ENCODE measurements around the gene ITCH.

The ITCH gene

DNA sequence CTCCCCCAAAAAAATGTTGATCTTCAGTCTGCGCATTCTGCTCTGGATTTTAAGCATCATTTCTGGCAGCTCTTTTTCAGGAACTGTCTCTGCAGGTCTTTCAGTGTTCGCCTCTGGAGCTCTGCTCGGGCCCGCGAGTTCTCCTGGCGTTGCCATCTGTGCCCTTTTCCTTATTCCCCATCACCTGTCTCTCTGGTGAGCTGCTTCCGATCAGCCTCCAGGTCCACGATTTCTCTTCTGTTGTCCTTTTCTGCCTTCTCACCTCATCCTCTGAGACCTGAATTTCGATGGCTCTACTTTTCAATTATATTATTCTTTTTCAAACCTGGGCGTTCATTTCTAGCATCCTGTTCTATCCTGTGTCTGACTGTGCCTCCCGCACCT lies 194.9 kb downstream of the ITCH start:
- no peak overlapping the region for H2BK120ac ChIP-seq (ENCODE audit: low read depth, low read length)
- H2BK15ac ChIP-seq (ENCODE audit: low read length), result no peak overlapping the region
- peaks cover 0 to 2% of the 10 kb centered on the region in 2 donors for H3K9me3 ChIP-seq (replicated peaks in 1 of 2; ENCODE audit: control insufficient read depth in 2 of 2, insufficient read depth in 1 of 2, low read depth in 1 of 2, low read length in 2 of 2)
- no peak overlapping the region for H2AK5ac ChIP-seq (ENCODE audit: low read depth, low read length)
- H2BK5ac ChIP-seq (ENCODE audit: low read length), result no peak overlapping the region
- H3K4me1 ChIP-seq (ENCODE audit: control insufficient read depth in 2 of 2, insufficient read depth in 1 of 2, low read depth in 1 of 2, low read length in 2 of 2), result peaks cover 0 to 2% of the 10 kb centered on the region in 2 donors
- no peak overlapping the region for H4K8ac ChIP-seq (ENCODE audit: low read depth, low read length)
- no peak overlapping the region for H2AFZ ChIP-seq (ENCODE audit: low read length)
- H3K4ac ChIP-seq (ENCODE audit: low read length), result no peak overlapping the region
- H3K79me1 ChIP-seq (ENCODE audit: low read depth, low read length), result peaks cover 2% of the 10 kb centered on the region
- no peak overlapping the region for H3K18ac ChIP-seq (ENCODE audit: low read length)
- WGBS, 2 donors (ENCODE audit: extremely low coverage in 2 of 2, insufficient read length in 2 of 2, insufficient replicate concordance in 1 of 2), result no CpG with 5 or more reads among the region's 11 CpGs
- peaks cover 1 to 30% of the 10 kb centered on the region in 2 donors for H3K36me3 ChIP-seq (replicated peaks in 1 of 2; ENCODE audit: control insufficient read depth in 2 of 2, insufficient read depth in 2 of 2, low read length in 2 of 2)
- H3K14ac ChIP-seq (ENCODE audit: low read length), result no peak overlapping the region
- H3K4me3 ChIP-seq (ENCODE audit: low read length in 2 of 2), result peak overlapping the region in 1 of 2 donors; percentile 82
- H3K27me3 ChIP-seq (ENCODE audit: control insufficient read depth in 3 of 3, insufficient read depth in 3 of 3, low read depth in 1 of 3, low read length in 3 of 3), result no peaks in the 10 kb centered on the region
- H4K91ac ChIP-seq (ENCODE audit: low read depth, low read length, poor library complexity), result no peak overlapping the region
- DNase-seq (ENCODE audit: low spot score), result no peak
- H3K23ac ChIP-seq (ENCODE audit: low read depth, low read length, poor library complexity), result no peak overlapping the region
- no peak overlapping the region for H2BK12ac ChIP-seq (ENCODE audit: low read length)
- no peak overlapping the region for H3K9ac ChIP-seq (ENCODE audit: low read depth, low read length, poor library complexity)
- H3K4me2 ChIP-seq (ENCODE audit: insufficient read depth, low read length, poor library complexity, severe bottlenecking), result peak overlapping the region; percentile 68
- no peak overlapping the region for H3K27ac ChIP-seq (replicated peaks; ENCODE audit: low read length)

DNA sequence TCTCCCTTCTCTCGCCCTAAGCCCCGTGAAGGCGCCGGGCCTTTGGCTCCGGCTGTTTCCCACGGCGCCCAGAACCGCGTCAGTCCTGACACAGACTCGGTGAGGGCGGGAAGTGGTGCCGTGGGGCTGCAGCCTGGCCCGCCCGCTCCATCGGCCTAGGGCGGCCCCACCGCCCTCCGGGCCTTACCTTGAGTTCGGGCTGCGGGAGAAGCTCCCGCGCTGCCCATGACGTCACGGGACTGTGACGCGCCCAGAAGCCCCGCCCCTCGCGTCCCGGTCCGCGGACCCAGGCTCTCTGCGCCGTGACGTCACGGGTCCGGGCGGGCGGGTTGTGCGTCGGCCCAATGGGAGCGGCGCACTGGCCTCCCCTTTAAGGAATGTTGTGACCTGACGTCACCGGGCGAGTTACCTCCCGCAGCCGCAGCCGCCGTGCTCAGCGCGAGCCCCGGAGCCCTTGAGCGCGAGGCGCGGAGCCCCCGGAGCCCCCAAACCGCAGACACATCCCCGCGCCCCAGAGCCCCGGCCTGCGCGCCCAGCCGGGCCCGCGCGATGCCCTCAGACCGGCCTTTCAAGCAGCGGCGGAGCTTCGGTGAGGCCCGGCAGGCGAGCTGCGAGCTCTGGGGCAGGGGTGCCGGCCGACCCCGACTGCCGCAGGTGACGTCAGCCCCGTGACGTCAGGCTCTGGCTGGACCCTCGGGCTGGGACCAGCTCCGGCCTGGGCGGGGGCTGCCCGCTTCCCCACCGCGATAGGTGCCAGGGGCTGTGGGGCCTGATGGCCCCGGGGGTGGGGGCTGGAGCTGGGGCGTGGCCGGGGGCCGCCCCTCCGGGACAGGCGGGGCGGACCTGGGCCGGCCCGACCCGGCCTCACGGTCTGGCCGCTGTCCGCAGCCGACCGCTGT lies 195.5 kb downstream of the ITCH start, which contains the start of gene MAP1LC3A:
Gene MAP1LC3A, plus strand, starts transcription at position 399 of the 899 bp plus-strand sequence. Its CDS starts 151 bp downstream, at position 550.
- Histone ChIP-seq H3K79me1 (ENCODE audit: low read depth, low read length) (peaks cover 2% of the 10 kb centered on the region), H2BK12ac (ENCODE audit: low read length) (no peak within 1 kb of the TSS), H3K27ac (replicated peaks; ENCODE audit: low read length) (no peak within 1 kb of the TSS), H2AK5ac (ENCODE audit: low read depth, low read length) (no peak within 1 kb of the TSS), H3K18ac (ENCODE audit: low read length) (peak within 1 kb of the TSS; percentile 97), H3K9me3 (replicated peaks in 1 of 2; ENCODE audit: control insufficient read depth in 2 of 2, insufficient read depth in 1 of 2, low read depth in 1 of 2, low read length in 2 of 2) (no peaks in the 10 kb centered on the region), H2AFZ (ENCODE audit: low read length) (no peak within 1 kb of the TSS), H2BK5ac (ENCODE audit: low read length) (no peak within 1 kb of the TSS), H3K36me3 (replicated peaks in 1 of 2; ENCODE audit: control insufficient read depth in 2 of 2, insufficient read depth in 2 of 2, low read length in 2 of 2) (peaks cover 1 to 30% of the 10 kb centered on the region in 2 donors), H2BK120ac (ENCODE audit: low read depth, low read length) (no peak within 1 kb of the TSS), H4K91ac (ENCODE audit: low read depth, low read length, poor library complexity) (no peak within 1 kb of the TSS), H3K4me3 (ENCODE audit: low read length in 2 of 2) (peak within 1 kb of the TSS in 1 of 2 donors; percentile 84), H2BK15ac (ENCODE audit: low read length) (no peak within 1 kb of the TSS), H3K27me3 (ENCODE audit: control insufficient read depth in 3 of 3, insufficient read depth in 3 of 3, low read depth in 1 of 3, low read length in 3 of 3) (no peaks in the 10 kb centered on the region), H3K9ac (ENCODE audit: low read depth, low read length, poor library complexity) (peak within 1 kb of the TSS; percentile 84), H3K14ac (ENCODE audit: low read length) (no peak within 1 kb of the TSS), H3K4ac (ENCODE audit: low read length) (no peak within 1 kb of the TSS), H3K4me1 (ENCODE audit: control insufficient read depth in 2 of 2, insufficient read depth in 1 of 2, low read depth in 1 of 2, low read length in 2 of 2) (peaks cover 0 to 2% of the 10 kb centered on the region in 2 donors), H4K8ac (ENCODE audit: low read depth, low read length) (no peak within 1 kb of the TSS), H3K4me2 (ENCODE audit: insufficient read depth, low read length, poor library complexity, severe bottlenecking) (peak within 1 kb of the TSS; percentile 77), H3K23ac (ENCODE audit: low read depth, low read length, poor library complexity) (peak within 1 kb of the TSS; percentile 89)
- peak; percentile 91 for DNase-seq (ENCODE audit: low spot score)
- WGBS, 2 donors (ENCODE audit: extremely low coverage in 2 of 2, insufficient read length in 2 of 2, insufficient replicate concordance in 1 of 2), result no CpG with 5 or more reads among the region's 103 CpGs

DNA sequence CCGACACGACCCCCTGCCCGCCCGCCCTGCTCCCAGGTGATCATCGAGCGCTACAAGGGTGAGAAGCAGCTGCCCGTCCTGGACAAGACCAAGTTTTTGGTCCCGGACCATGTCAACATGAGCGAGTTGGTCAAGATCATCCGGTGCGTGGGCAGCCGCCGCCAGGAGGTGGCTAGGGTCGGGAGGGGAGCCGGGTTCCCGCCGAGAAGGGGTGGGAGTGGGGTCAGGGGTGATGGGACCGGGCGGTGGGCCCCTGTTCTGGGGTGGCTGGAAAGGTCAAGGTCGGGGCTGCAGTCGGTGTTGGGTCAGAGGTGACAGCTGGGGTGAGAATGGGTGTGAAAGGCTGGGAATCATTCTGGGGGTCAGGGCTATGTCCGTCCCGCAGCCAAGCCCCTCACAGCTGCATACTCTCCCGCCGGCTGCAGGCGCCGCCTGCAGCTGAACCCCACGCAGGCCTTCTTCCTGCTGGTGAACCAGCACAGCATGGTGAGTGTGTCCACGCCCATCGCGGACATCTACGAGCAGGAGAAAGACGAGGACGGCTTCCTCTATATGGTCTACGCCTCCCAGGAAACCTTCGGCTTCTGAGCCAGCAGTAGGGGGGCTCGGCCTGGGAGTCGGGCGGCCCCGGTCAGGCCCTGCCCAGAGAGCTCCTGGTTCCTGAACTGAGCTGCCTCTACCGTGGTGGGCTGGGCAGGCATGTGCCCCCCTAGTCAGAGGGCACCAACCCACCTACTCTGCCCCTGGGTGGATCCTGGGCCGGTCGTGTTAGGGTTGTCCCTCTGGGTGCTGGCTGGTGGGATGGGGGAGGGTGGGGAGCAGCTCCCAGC lies 196.5 kb downstream of the ITCH start:
- Histone ChIP-seq H3K4ac (ENCODE audit: low read length) (no peak overlapping the region), H2BK15ac (ENCODE audit: low read length) (no peak overlapping the region), H3K4me1 (ENCODE audit: control insufficient read depth in 2 of 2, insufficient read depth in 1 of 2, low read depth in 1 of 2, low read length in 2 of 2) (peaks cover 0 to 2% of the 10 kb centered on the region in 2 donors), H2BK5ac (ENCODE audit: low read length) (no peak overlapping the region), H3K27me3 (ENCODE audit: control insufficient read depth in 3 of 3, insufficient read depth in 3 of 3, low read depth in 1 of 3, low read length in 3 of 3) (no peaks in the 10 kb centered on the region), H3K27ac (replicated peaks; ENCODE audit: low read length) (no peak overlapping the region), H3K18ac (ENCODE audit: low read length) (no peak overlapping the region), H3K9me3 (replicated peaks in 1 of 2; ENCODE audit: control insufficient read depth in 2 of 2, insufficient read depth in 1 of 2, low read depth in 1 of 2, low read length in 2 of 2) (no peaks in the 10 kb centered on the region), H2BK12ac (ENCODE audit: low read length) (no peak overlapping the region), H2AK5ac (ENCODE audit: low read depth, low read length) (no peak overlapping the region), H3K4me3 (ENCODE audit: low read length in 2 of 2) (no peak overlapping the region), H3K23ac (ENCODE audit: low read depth, low read length, poor library complexity) (no peak overlapping the region), H4K8ac (ENCODE audit: low read depth, low read length) (no peak overlapping the region), H4K91ac (ENCODE audit: low read depth, low read length, poor library complexity) (no peak overlapping the region), H2AFZ (ENCODE audit: low read length) (no peak overlapping the region), H2BK120ac (ENCODE audit: low read depth, low read length) (no peak overlapping the region), H3K36me3 (replicated peaks in 1 of 2; ENCODE audit: control insufficient read depth in 2 of 2, insufficient read depth in 2 of 2, low read length in 2 of 2) (peaks cover 1 to 33% of the 10 kb centered on the region in 2 donors), H3K4me2 (ENCODE audit: insufficient read depth, low read length, poor library complexity, severe bottlenecking) (peak overlapping the region; percentile 45), H3K9ac (ENCODE audit: low read depth, low read length, poor library complexity) (no peak overlapping the region), H3K14ac (ENCODE audit: low read length) (no peak overlapping the region), H3K79me1 (ENCODE audit: low read depth, low read length) (peaks cover 2% of the 10 kb centered on the region)
- DNase-seq (ENCODE audit: low spot score), result no peak
- WGBS, 2 donors (ENCODE audit: extremely low coverage in 2 of 2, insufficient read length in 2 of 2, insufficient replicate concordance in 1 of 2), result no CpG with 5 or more reads among the region's 43 CpGs

DNA sequence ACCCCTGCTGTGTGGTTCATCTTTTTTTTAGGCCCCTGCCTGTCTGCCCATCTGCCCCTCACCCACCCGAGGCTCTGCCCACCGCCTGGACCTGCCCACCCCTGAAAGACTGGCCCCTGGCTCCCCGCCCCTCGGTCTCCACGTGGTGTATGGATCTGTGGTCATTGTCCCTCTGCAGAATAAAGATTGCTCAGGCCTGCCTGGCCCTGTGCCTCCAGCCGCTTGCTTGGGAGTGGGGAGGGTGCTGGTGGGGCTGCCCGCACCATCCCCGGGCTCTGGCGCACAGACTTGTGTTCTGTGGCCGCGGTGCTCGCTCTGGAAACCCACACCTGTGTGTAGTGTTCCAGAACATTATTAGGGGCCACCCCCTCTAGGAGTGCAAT lies 197.1 kb downstream of the ITCH start:
- Histone ChIP-seq H3K27ac (replicated peaks; ENCODE audit: low read length) (no peak overlapping the region), H3K79me1 (ENCODE audit: low read depth, low read length) (peaks cover 2% of the 10 kb centered on the region), H3K9me3 (replicated peaks in 1 of 2; ENCODE audit: control insufficient read depth in 2 of 2, insufficient read depth in 1 of 2, low read depth in 1 of 2, low read length in 2 of 2) (no peaks in the 10 kb centered on the region), H3K18ac (ENCODE audit: low read length) (no peak overlapping the region), H3K36me3 (replicated peaks in 1 of 2; ENCODE audit: control insufficient read depth in 2 of 2, insufficient read depth in 2 of 2, low read length in 2 of 2) (peaks cover 1 to 38% of the 10 kb centered on the region in 2 donors), H3K4me2 (ENCODE audit: insufficient read depth, low read length, poor library complexity, severe bottlenecking) (no peak overlapping the region), H3K9ac (ENCODE audit: low read depth, low read length, poor library complexity) (no peak overlapping the region), H3K27me3 (ENCODE audit: control insufficient read depth in 3 of 3, insufficient read depth in 3 of 3, low read depth in 1 of 3, low read length in 3 of 3) (no peaks in the 10 kb centered on the region), H4K91ac (ENCODE audit: low read depth, low read length, poor library complexity) (no peak overlapping the region), H2BK120ac (ENCODE audit: low read depth, low read length) (no peak overlapping the region), H2BK15ac (ENCODE audit: low read length) (no peak overlapping the region), H2BK12ac (ENCODE audit: low read length) (no peak overlapping the region), H3K4me1 (ENCODE audit: control insufficient read depth in 2 of 2, insufficient read depth in 1 of 2, low read depth in 1 of 2, low read length in 2 of 2) (peaks cover 0 to 2% of the 10 kb centered on the region in 2 donors), H2BK5ac (ENCODE audit: low read length) (no peak overlapping the region), H3K4ac (ENCODE audit: low read length) (no peak overlapping the region), H2AK5ac (ENCODE audit: low read depth, low read length) (no peak overlapping the region), H3K14ac (ENCODE audit: low read length) (no peak overlapping the region), H4K8ac (ENCODE audit: low read depth, low read length) (no peak overlapping the region), H3K23ac (ENCODE audit: low read depth, low read length, poor library complexity) (no peak overlapping the region), H3K4me3 (ENCODE audit: low read length in 2 of 2) (no peak overlapping the region), H2AFZ (ENCODE audit: low read length) (no peak overlapping the region)
- no CpG with 5 or more reads among the region's 12 CpGs for WGBS, 2 donors (ENCODE audit: extremely low coverage in 2 of 2, insufficient read length in 2 of 2, insufficient replicate concordance in 1 of 2)
- no peak for DNase-seq (ENCODE audit: low spot score)
